Measurements from ENCODE around the gene FCGR3A.
"Not testable (repeated sequence)": the region's sequence is repeated elsewhere in the genome, so short reads cannot be mapped to it uniquely, and the experiment has no call there.

FCGR3A gene

GRCh38 chr1:161549652-161550051 lies at the start of gene FCGR3A:
Gene FCGR3A, minus strand, starts transcription at chr1:161549818. Its CDS starts 82 bp downstream, at chr1:161549736.
- no peak for TF ChIP-seq CTCF (IDR thresholded peaks at IDR 0.05; ENCODE audit: extremely low read depth, missing control alignments)
- no peak for DNase-seq (ENCODE audit: low spot score)

- DNase-seq (ENCODE audit: low spot score), result not testable (repeated sequence)
Observed at GRCh38 chr1:161597077-161597476, 47.5 kb upstream of the FCGR3A start.

GRCh38 chr1:161595583-161595982 lies 46.0 kb upstream of the FCGR3A start:
- not testable (repeated sequence) for DNase-seq (ENCODE audit: low spot score)

- not testable (repeated sequence) for DNase-seq (ENCODE audit: low spot score)
Observed at GRCh38 chr1:161595173-161595572, 45.6 kb upstream of the FCGR3A start.

- DNase-seq (ENCODE audit: low spot score), result not testable (repeated sequence)
Observed at GRCh38 chr1:161594269-161594984, 44.8 kb upstream of the FCGR3A start.

- DNase-seq (ENCODE audit: low spot score), result not testable (repeated sequence)
Observed at GRCh38 chr1:161593092-161593755, 43.6 kb upstream of the FCGR3A start.

- DNase-seq (ENCODE audit: low spot score), result not testable (repeated sequence)
Observed at GRCh38 chr1:161592586-161592985, 43.0 kb upstream of the FCGR3A start.

GRCh38 chr1:161589920-161590319 lies 40.3 kb upstream of the FCGR3A start:
- not testable (repeated sequence) for DNase-seq (ENCODE audit: low spot score)

- not testable (repeated sequence) for DNase-seq (ENCODE audit: low spot score)
Observed at GRCh38 chr1:161589365-161589764, 39.7 kb upstream of the FCGR3A start.

GRCh38 chr1:161588596-161588995 lies 39.0 kb upstream of the FCGR3A start:
- not testable (repeated sequence) for DNase-seq (ENCODE audit: low spot score)

GRCh38 chr1:161582882-161583281 lies 33.3 kb upstream of the FCGR3A start:
- DNase-seq (ENCODE audit: low spot score), result not testable (repeated sequence)

- DNase-seq (ENCODE audit: low spot score), result not testable (repeated sequence)
Observed at GRCh38 chr1:161580879-161581537, 31.4 kb upstream of the FCGR3A start.

GRCh38 chr1:161579856-161580507 lies 30.4 kb upstream of the FCGR3A start:
- not testable (repeated sequence) for DNase-seq (ENCODE audit: low spot score)

- not testable (repeated sequence) for DNase-seq (ENCODE audit: low spot score)
Observed at GRCh38 chr1:161576676-161577075, 27.1 kb upstream of the FCGR3A start.

GRCh38 chr1:161571703-161572102 lies 22.1 kb upstream of the FCGR3A start:
- not testable (repeated sequence) for DNase-seq (ENCODE audit: low spot score)

- DNase-seq (ENCODE audit: low spot score), result not testable (repeated sequence)
Observed at GRCh38 chr1:161566602-161566960, 17.0 kb upstream of the FCGR3A start.

GRCh38 chr1:161563522-161563921 lies 13.9 kb upstream of the FCGR3A start:
- not testable (repeated sequence) for DNase-seq (ENCODE audit: low spot score)

GRCh38 chr1:161562441-161562840 lies 12.8 kb upstream of the FCGR3A start:
- DNase-seq (ENCODE audit: low spot score), result not testable (repeated sequence)

GRCh38 chr1:161560960-161561715 lies 11.5 kb upstream of the FCGR3A start:
- not testable (repeated sequence) for DNase-seq (ENCODE audit: low spot score)

Measured in GM20000 (cell line).